Activated CD4-positive, alpha-beta T cell treated with anti-CD3 and anti-CD28 coated beads for 36 hours (primary cell): ENCODE data around the gene FBXO9. TPM values are rescaled to one million over a fixed set of nuclear protein-coding genes. Genes with fewer than 3 reads are reported as not detected.
A peak's percentile ranks its signal among the peaks of the same experiment; 100 is the strongest.
"Not testable (repeated sequence)": the region's sequence is repeated elsewhere in the genome, so short reads cannot be mapped to it uniquely, and the experiment has no call there.

ENCODE experiments used
- ATAC-seq: fragments of 200-7000 bp; cut with Tn5 transposase; one replicate; pipeline ENCODE4 v1.10.0; 2021; ENCODE audit warnings: mild to moderate bottlenecking, moderate library complexity
- CTCF ChIA-PET: fragments of 350-600 bp; sonication (Branson Sonifier 250); formaldehyde crosslinking; loops from one replicate; lab custom pipeline; 2021; ENCODE audit warnings: antibody characterized with exemption; lab: Charles Lee
- POLR2A ChIA-PET: fragments of 350-600 bp; sonication (Branson Sonifier 250); formaldehyde crosslinking; loops from one replicate; lab custom pipeline; 2021; ENCODE audit warnings: antibody characterized with exemption, inconsistent platforms; lab: Charles Lee
- DNase-seq: peaks from one replicate; pipeline ENCODE4 v3.0.0-alpha.2; 2020
- H3K27ac Mint-ChIP-seq: one replicate; pipeline ENCODE4 v1.8.0; 2021; ENCODE audit warnings: mixed read lengths
- H3K27me3 Mint-ChIP-seq: one replicate; pipeline ENCODE4 v1.8.0; 2021; ENCODE audit warnings: mixed read lengths
- H3K36me3 Mint-ChIP-seq: one replicate; pipeline ENCODE4 v1.8.0; 2021; ENCODE audit warnings: low read depth, mixed read lengths
- H3K4me1 Mint-ChIP-seq: one replicate; pipeline ENCODE4 v1.8.0; 2021; ENCODE audit warnings: mixed read lengths
- H3K4me3 Mint-ChIP-seq: one replicate; pipeline ENCODE4 v1.8.0; 2021; ENCODE audit warnings: mild to moderate bottlenecking, moderate library complexity, mixed read lengths
- H3K9me3 Mint-ChIP-seq: one replicate; pipeline ENCODE4 v1.8.0; 2021; ENCODE audit warnings: low read depth, mixed read lengths
- intact Hi-C, 2 experiments: fragments of 100-400 bp; cut with DNase I in 1 of 2; cut with micrococcal nuclease in 1 of 2; formaldehyde crosslinking; loops; one replicate each; pipeline versions ENCODE4 v1.14.2 to v1.15.1; 2022 to 2024; cut with DNase I, micrococcal nuclease
- total RNA-seq, 2 experiments: library from RNA; stranded (reverse); gene quantifications; one replicate each; pipeline ENCODE4 v1.2.3, GENCODE V29; 2021

FBXO9 gene
- total RNA-seq, 2 experiments from 2014 or later, result 51.2 to 58.7 TPM

GRCh38 chr6:53048431-53049195 is 16.6 kb upstream of the FBXO9 start:
- intact Hi-C loops, result no loop called here
- peak; percentile 85 for ATAC-seq
- POLR2A ChIA-PET, result interaction anchor here (0.7 kb wide), 1 partner anchor 9 kb away, joined by 4 read pairs; no protein-coding TSS in a partner anchor
- Mint-ChIP-seq H3K27me3 (no peaks in the 10 kb centered on the region), H3K4me1 (peaks cover 20% of the 10 kb centered on the region), H3K36me3 (peaks cover 2% of the 10 kb centered on the region), H3K9me3 (no peaks in the 10 kb centered on the region), H3K27ac (no peak overlapping the region), H3K4me3 (peak overlapping the region; percentile 26)
- CTCF ChIA-PET, result interaction anchor here (0.8 to 0.9 kb wide), 3 partner anchors 9 to 409 kb away, joined by 3 read pairs; no protein-coding TSS in a partner anchor
- no peak for DNase-seq

GRCh38 chr6:53049415-53049814 is 15.8 kb upstream of the FBXO9 start:
- no peaks in the 10 kb centered on the region for H3K9me3 Mint-ChIP-seq
- CTCF ChIA-PET, result interaction anchor here (0.8 kb wide), 1 partner anchor 408 kb away, joined by 3 read pairs; no protein-coding TSS in a partner anchor
- intact Hi-C loops, result no loop called here
- ATAC-seq (no peak), DNase-seq (no peak)
- no peaks in the 10 kb centered on the region for H3K27me3 Mint-ChIP-seq
- POLR2A ChIA-PET, result no interaction called here
- H3K4me1 Mint-ChIP-seq, result peaks cover 20% of the 10 kb centered on the region
- H3K36me3 Mint-ChIP-seq, result peaks cover 2% of the 10 kb centered on the region
- H3K27ac Mint-ChIP-seq, result no peak overlapping the region
- no peak overlapping the region for H3K4me3 Mint-ChIP-seq

- H3K4me3 Mint-ChIP-seq, CTCF ChIA-PET: not testable (repeated sequence)
- peaks cover 23% of the 10 kb centered on the region for H3K4me1 Mint-ChIP-seq
Observed at GRCh38 chr6:53052152-53052551, 13.1 kb upstream of the FBXO9 start.

GRCh38 chr6:53054532-53054931 is 10.7 kb upstream of the FBXO9 start:
- CTCF ChIA-PET, result interaction anchor here (0.6 to 1.0 kb wide), 3 partner anchors 8 to 59 kb away, joined by 3 to 5 read pairs (median 5); no protein-coding TSS in a partner anchor
- no peaks in the 10 kb centered on the region for H3K9me3 Mint-ChIP-seq
- intact Hi-C loops, result no loop called here

More at GRCh38 chr6:53052152-53052551, 13.1 kb upstream of the FBXO9 start:
- DNase-seq, ATAC-seq, H3K27ac Mint-ChIP-seq, POLR2A ChIA-PET, H3K9me3 Mint-ChIP-seq, intact Hi-C loops, H3K27me3 Mint-ChIP-seq, H3K36me3 Mint-ChIP-seq: not testable (repeated sequence)

GRCh38 chr6:53055873-53056272 is 9.3 kb upstream of the FBXO9 start:
- Mint-ChIP-seq H3K4me3 (no peak overlapping the region), H3K27me3 (no peaks in the 10 kb centered on the region), H3K9me3 (no peaks in the 10 kb centered on the region), H3K4me1 (peaks cover 36% of the 10 kb centered on the region), H3K27ac (no peak overlapping the region), H3K36me3 (peaks cover 2% of the 10 kb centered on the region)
- CTCF ChIA-PET, result interaction anchor here (0.6 to 1.8 kb wide), 5 partner anchors 8 to 591 kb away, joined by 3 to 8 read pairs (median 3); no protein-coding TSS in a partner anchor
- intact Hi-C loops, result no loop called here
- POLR2A ChIA-PET, result no interaction called here
- no peak for DNase-seq
- ATAC-seq, result no peak

More at GRCh38 chr6:53054532-53054931, 10.7 kb upstream of the FBXO9 start:
- peaks cover 22% of the 10 kb centered on the region for H3K4me1 Mint-ChIP-seq
- no peak for DNase-seq
- H3K36me3 Mint-ChIP-seq, result peaks cover 2% of the 10 kb centered on the region
- no peak overlapping the region for H3K4me3 Mint-ChIP-seq
- POLR2A ChIA-PET, result no interaction called here
- no peak overlapping the region for H3K27ac Mint-ChIP-seq
- no peaks in the 10 kb centered on the region for H3K27me3 Mint-ChIP-seq
- ATAC-seq, result no peak

- DNase-seq (no peak), ATAC-seq (no peak)
- CTCF ChIA-PET, result interaction anchor here (0.6 to 1.9 kb wide), 5 partner anchors 12 to 591 kb away, joined by 3 to 8 read pairs (median 3); no protein-coding TSS in a partner anchor
- Mint-ChIP-seq H3K36me3 (peaks cover 2% of the 10 kb centered on the region), H3K27me3 (no peaks in the 10 kb centered on the region), H3K4me3 (no peak overlapping the region), H3K27ac (peak overlapping the region; percentile 32), H3K4me1 (peaks cover 37% of the 10 kb centered on the region), H3K9me3 (no peaks in the 10 kb centered on the region)
- intact Hi-C loops, result no loop called here
- POLR2A ChIA-PET, result no interaction called here
Observed at GRCh38 chr6:53056273-53056672, 8.9 kb upstream of the FBXO9 start.

- no peak for ATAC-seq
- DNase-seq, result no peak
- peak overlapping the region; percentile 37 for H3K27ac Mint-ChIP-seq
- CTCF ChIA-PET, result interaction anchor here (0.9 kb wide), 1 partner anchor 10 kb away, joined by 3 read pairs; no protein-coding TSS in a partner anchor
- no peak overlapping the region for H3K4me3 Mint-ChIP-seq
- H3K36me3 Mint-ChIP-seq, result no peaks in the 10 kb centered on the region
- intact Hi-C loops, result no loop called here
- H3K27me3 Mint-ChIP-seq, result no peaks in the 10 kb centered on the region
- H3K9me3 Mint-ChIP-seq, result no peaks in the 10 kb centered on the region
- POLR2A ChIA-PET, result no interaction called here
- H3K4me1 Mint-ChIP-seq, result peaks cover 47% of the 10 kb centered on the region
Observed at GRCh38 chr6:53058388-53059195, 6.6 kb upstream of the FBXO9 start.

GRCh38 chr6:53059648-53060589 is 5.3 kb upstream of the FBXO9 start:
- H3K4me1 Mint-ChIP-seq, result peaks cover 54% of the 10 kb centered on the region
- ChIA-PET POLR2A (no interaction called here), CTCF (no interaction called here)
- H3K36me3 Mint-ChIP-seq, result no peaks in the 10 kb centered on the region
- DNase-seq, result no peak
- H3K27me3 Mint-ChIP-seq, result no peaks in the 10 kb centered on the region
- intact Hi-C loops, result no loop called here
- no peak for ATAC-seq
- H3K27ac Mint-ChIP-seq, result peak overlapping the region; percentile 42
- H3K9me3 Mint-ChIP-seq, result no peaks in the 10 kb centered on the region
- peak overlapping the region; percentile 85 for H3K4me3 Mint-ChIP-seq

GRCh38 chr6:53062169-53062539 is 3.0 kb upstream of the FBXO9 start:
- no peaks in the 10 kb centered on the region for H3K27me3 Mint-ChIP-seq
- peaks cover 7% of the 10 kb centered on the region for H3K36me3 Mint-ChIP-seq
- CTCF ChIA-PET, result interaction anchor here (1.1 kb wide), 1 partner anchor 180 kb away, joined by 3 read pairs; no protein-coding TSS in a partner anchor
- DNase-seq (no peak), ATAC-seq (no peak)
- H3K4me3 Mint-ChIP-seq, result peak overlapping the region; percentile 85
- H3K27ac Mint-ChIP-seq, result peak overlapping the region; percentile 86
- intact Hi-C loops, result no loop called here
- H3K4me1 Mint-ChIP-seq, result peaks cover 61% of the 10 kb centered on the region
- POLR2A ChIA-PET, result no interaction called here
- H3K9me3 Mint-ChIP-seq, result no peaks in the 10 kb centered on the region

GRCh38 chr6:53064255-53064654 is 949 bp upstream of the FBXO9 start:
- peak; percentile 21 for DNase-seq
- H3K27me3 Mint-ChIP-seq, H3K36me3 Mint-ChIP-seq, H3K9me3 Mint-ChIP-seq, POLR2A ChIA-PET, ATAC-seq: not testable (repeated sequence)
- peak overlapping the region; percentile 100 for H3K27ac Mint-ChIP-seq
- peaks cover 57% of the 10 kb centered on the region for H3K4me1 Mint-ChIP-seq
- H3K4me3 Mint-ChIP-seq, result peak overlapping the region; percentile 97
- intact Hi-C loops, result loop anchor here (1.0 to 2.0 kb wide), 7 partner anchors 69 to 779 kb away; partner anchors contain the start of genes EFHC1 (in 2 of the 2), GCLC (in 2 of the 2), MCM3 (in 2 of the 2) and GSTA4 (in 1 of the 2)
- CTCF ChIA-PET, result interaction anchor here (0.6 to 0.7 kb wide), 2 partner anchors 173 to 727 kb away, joined by 3 to 8 read pairs; no protein-coding TSS in a partner anchor
